NCI-H2171 (cell line): ENCODE data around the gene SARNP.
"Not testable (repeated sequence)": the region's sequence is repeated elsewhere in the genome, so short reads cannot be mapped to it uniquely, and the experiment has no call there.

ENCODE experiments used
- DNase-seq: peaks from one replicate; lab custom pipeline; 2025; lab: John Stamatoyannopoulos, UW

SARNP gene

GRCh38 chr12:55817345-55818139, at the start of gene SARNP, which contains the start of gene ORMDL2:
TSS of gene SARNP (minus strand) at chr12:55817724. CDS start at chr12:55817701, 23 bp downstream.
TSS of gene ORMDL2 (plus strand) at chr12:55818041. CDS start at chr12:55819000, 959 bp downstream.
- peak; percentile 99 for DNase-seq

GRCh38 chr12:55866454-55867004, 49.0 kb upstream of the SARNP start:
- DNase-seq: not testable (repeated sequence)

- DNase-seq: no peak
These were observed 47.8 kb upstream of the SARNP start for GRCh38 chr12:55865327-55865726.

- not testable (repeated sequence) for DNase-seq
These were observed 45.4 kb upstream of the SARNP start for GRCh38 chr12:55862931-55863330.

- no peak for DNase-seq
These were observed 44.8 kb upstream of the SARNP start for GRCh38 chr12:55862286-55862685.

- DNase-seq: no peak
These were observed 44.3 kb upstream of the SARNP start for GRCh38 chr12:55861871-55862270.

- DNase-seq: no peak
These were observed 43.9 kb upstream of the SARNP start for GRCh38 chr12:55861396-55861795.

GRCh38 chr12:55852740-55853139, 35.2 kb upstream of the SARNP start:
- DNase-seq: no peak

- DNase-seq: no peak
These were observed 33.4 kb upstream of the SARNP start for GRCh38 chr12:55850893-55851292.

GRCh38 chr12:55850401-55850800, 32.9 kb upstream of the SARNP start:
- DNase-seq: no peak

- no peak for DNase-seq
These were observed 32.3 kb upstream of the SARNP start for GRCh38 chr12:55849616-55850343.

GRCh38 chr12:55847603-55848291, 30.2 kb upstream of the SARNP start:
- no peak for DNase-seq

GRCh38 chr12:55847033-55847432, 29.5 kb upstream of the SARNP start:
- no peak for DNase-seq

GRCh38 chr12:55845785-55846496, 28.4 kb upstream of the SARNP start:
- no peak for DNase-seq

- DNase-seq: no peak
These were observed 27.8 kb upstream of the SARNP start for GRCh38 chr12:55845361-55845760.

- no peak for DNase-seq
These were observed 27.4 kb upstream of the SARNP start for GRCh38 chr12:55844961-55845360.

GRCh38 chr12:55843431-55843830, 25.9 kb upstream of the SARNP start:
- DNase-seq: no peak

- no peak for DNase-seq
These were observed 25.3 kb upstream of the SARNP start, which contains the start of gene MMP19 for GRCh38 chr12:55842681-55843429. TSS of gene MMP19 (minus strand) at chr12:55842936. CDS start at chr12:55842830, 106 bp downstream.

GRCh38 chr12:55840581-55841351, 23.2 kb upstream of the SARNP start:
- DNase-seq: no peak
